Left ventricle myocardium inferior (tissue), 1 donor: ENCODE results near the gene CDK6. TPM values are rescaled to one million over a fixed set of nuclear protein-coding genes. Genes with fewer than 3 reads are reported as not detected.

Source experiments
- DNase-seq: peaks from one replicate; pipeline ENCODE4 v3.0.0-alpha.2; 2020
- H3K27ac ChIP-seq: fragments of 200-600 bp; replicated peaks from 2 replicates; pipeline ENCODE4 v1.8.0; 2021
- H3K27me3 ChIP-seq: fragments of 200-600 bp; 2 replicates; pipeline ENCODE4 v1.8.0; 2021; ENCODE audit warnings: low read depth
- H3K36me3 ChIP-seq: fragments of 200-600 bp; 2 replicates; pipeline ENCODE4 v1.8.0; 2021
- H3K4me1 ChIP-seq: fragments of 200-600 bp; 2 replicates; pipeline ENCODE4 v1.8.0; 2021
- H3K4me3 ChIP-seq: fragments of 200-600 bp; 2 replicates; pipeline ENCODE4 v1.8.0; 2021; ENCODE audit warnings: mild to moderate bottlenecking, moderate library complexity
- H3K9me3 ChIP-seq: fragments of 200-600 bp; replicated peaks from 2 replicates; pipeline ENCODE4 v1.8.0; 2021
- CTCF ChIP-seq: fragments of 200-600 bp; IDR thresholded peaks from 2 replicates; pipeline ENCODE4 v1.8.0; 2021; ENCODE audit warnings: antibody characterized with exemption, mild to moderate bottlenecking, borderline replicate concordance
- intact Hi-C: fragments of 100-400 bp; cut with micrococcal nuclease; formaldehyde crosslinking; loops from one replicate; pipeline ENCODE4 v1.11.0; 2022
- total RNA-seq: library from RNA; stranded (reverse); fragmentation: NEBNext Ultra II Directional; extraction: Animal tissue kit (Norgen Biotek cat#: 25700); gene quantifications from one replicate; pipeline ENCODE4 v1.2.1, GENCODE V29; 2021
- donor health status: DM: no; HTN: yes; CAD: no; lungs with severe emphysema.

The CDK6 gene
- total RNA-seq, 1 donor from 2014 or later: 16.5 TPM

DNA sequence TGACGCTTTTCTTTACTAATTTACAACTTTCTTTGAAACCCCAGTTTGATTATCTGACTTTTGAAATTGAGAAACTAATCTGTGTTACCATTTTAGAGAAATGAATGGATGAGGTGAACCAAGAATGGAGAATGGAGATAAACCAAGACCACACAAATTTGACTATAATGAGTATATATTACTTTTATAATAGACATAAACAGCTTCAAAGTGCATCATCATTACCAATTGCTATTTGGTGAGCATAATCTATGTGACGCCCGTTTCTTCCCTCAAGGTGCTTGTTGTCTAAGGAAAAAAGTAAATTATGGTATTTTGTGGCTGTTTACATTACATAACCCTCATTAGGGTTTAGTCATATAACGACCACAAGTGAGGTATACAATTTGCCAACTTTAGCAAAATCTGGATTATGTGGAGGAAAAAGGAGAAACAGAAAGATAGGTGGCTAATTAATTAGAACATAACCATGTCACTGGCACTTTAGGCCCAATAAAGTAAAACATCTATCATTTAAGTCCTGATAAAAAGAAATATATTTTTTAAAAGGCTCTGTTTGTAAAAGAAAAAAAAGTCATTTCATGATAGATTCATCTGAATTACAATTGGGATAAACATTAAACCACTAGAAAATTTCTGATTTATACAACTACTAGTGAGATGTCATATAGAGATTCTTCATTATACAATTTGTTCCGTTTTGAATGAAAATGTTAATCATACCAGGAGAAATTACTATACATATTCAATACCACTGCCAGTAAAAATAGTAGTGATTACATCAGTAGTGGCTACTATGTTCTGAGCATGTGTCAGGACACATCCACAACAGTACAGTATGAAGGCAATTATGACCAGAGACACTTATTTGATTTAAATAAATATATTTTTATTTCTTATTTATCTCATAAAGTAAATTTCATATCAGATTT is 128.0 kb downstream of the CDK6 start:
- Histone ChIP-seq H3K27ac (no peak overlapping the region), H3K36me3 (no peaks in the 10 kb centered on the region), H3K4me1 (peaks cover 6% of the 10 kb centered on the region), H3K4me3 (no peak overlapping the region), H3K27me3 (no peaks in the 10 kb centered on the region), H3K9me3 (peaks cover 9% of the 10 kb centered on the region)
- intact Hi-C loops: no loop called here
- TF ChIP-seq CTCF: no peak
- no peak for DNase-seq

- H3K36me3 ChIP-seq: no peaks in the 10 kb centered on the region
- TF ChIP-seq CTCF: no peak
- no peak for DNase-seq
- no peaks in the 10 kb centered on the region for H3K27me3 ChIP-seq
- H3K27ac ChIP-seq: no peak overlapping the region
- peaks cover 6% of the 10 kb centered on the region for H3K4me1 ChIP-seq
- intact Hi-C loops: no loop called here
- no peak overlapping the region for H3K4me3 ChIP-seq
- H3K9me3 ChIP-seq: peaks cover 9% of the 10 kb centered on the region
These were observed 128.9 kb downstream of the CDK6 start for GRCh38 chr7:92707435-92707834.

DNA sequence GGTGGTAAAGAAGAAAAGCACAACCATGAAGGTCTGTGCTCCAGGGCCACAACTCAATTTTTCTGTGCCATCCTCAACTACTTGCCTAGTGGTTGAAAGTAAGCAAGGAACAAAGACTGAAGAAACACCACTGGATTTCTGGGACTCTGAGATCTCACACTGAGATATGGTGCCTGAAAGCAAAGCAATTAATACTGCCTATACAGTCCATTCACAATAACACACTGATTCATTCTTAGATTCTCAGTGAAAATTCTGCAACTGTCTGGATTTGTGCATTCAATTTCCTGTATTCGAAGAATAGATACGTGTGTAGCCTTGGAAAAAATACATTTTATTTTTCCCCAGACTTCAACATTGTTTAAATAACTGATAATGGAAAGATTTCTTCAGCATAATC is 129.8 kb downstream of the CDK6 start:
- H3K4me1 ChIP-seq: peaks cover 6% of the 10 kb centered on the region
- intact Hi-C loops: no loop called here
- no peak overlapping the region for H3K27ac ChIP-seq

GRCh38 chr7:92705831-92706230 is 130.5 kb downstream of the CDK6 start:
- TF ChIP-seq CTCF: no peak
- intact Hi-C loops: no loop called here
- no peak overlapping the region for H3K4me3 ChIP-seq

More for the DNA sequence above, 129.8 kb downstream of the CDK6 start:
- TF ChIP-seq CTCF: no peak
- Histone ChIP-seq H3K27me3 (no peaks in the 10 kb centered on the region), H3K9me3 (peaks cover 9% of the 10 kb centered on the region), H3K36me3 (no peaks in the 10 kb centered on the region), H3K4me3 (no peak overlapping the region)
- no peak for DNase-seq

DNA sequence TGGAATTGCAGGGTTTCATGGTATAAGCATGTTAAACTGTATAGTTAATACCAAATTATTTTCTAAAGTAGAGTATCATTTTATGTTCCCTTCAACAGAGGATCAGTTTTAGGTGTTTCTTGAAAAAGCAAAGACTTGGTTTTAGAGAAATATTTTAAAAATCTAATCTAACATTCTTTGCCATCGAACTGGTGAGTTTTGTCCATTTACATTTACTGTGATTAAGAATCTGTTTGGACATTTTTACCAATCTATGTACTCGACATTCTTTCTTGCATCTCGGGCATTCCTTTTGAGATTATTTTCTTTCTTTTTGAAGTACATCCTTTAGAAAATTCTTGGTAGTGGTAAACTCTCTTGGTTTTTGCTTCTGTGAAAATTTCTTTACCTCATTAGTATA is 131.5 kb downstream of the CDK6 start:
- no peak for TF ChIP-seq CTCF
- Histone ChIP-seq H3K4me3 (no peak overlapping the region), H3K4me1 (peaks cover 8% of the 10 kb centered on the region), H3K27ac (no peak overlapping the region), H3K36me3 (no peaks in the 10 kb centered on the region), H3K9me3 (peaks cover 9% of the 10 kb centered on the region), H3K27me3 (no peaks in the 10 kb centered on the region)
- intact Hi-C loops: no loop called here
- DNase-seq: no peak

More at GRCh38 chr7:92705831-92706230, 130.5 kb downstream of the CDK6 start:
- no peak for DNase-seq
- H3K9me3 ChIP-seq: peaks cover 9% of the 10 kb centered on the region
- no peaks in the 10 kb centered on the region for H3K36me3 ChIP-seq
- H3K27me3 ChIP-seq: no peaks in the 10 kb centered on the region
- H3K4me1 ChIP-seq: peaks cover 3% of the 10 kb centered on the region
- H3K27ac ChIP-seq: no peak overlapping the region
